Measurements from ENCODE around the gene SOAT1.
"Not testable (repeated sequence)": the region's sequence is repeated elsewhere in the genome, so short reads cannot be mapped to it uniquely, and the experiment has no call there.

DNA sequence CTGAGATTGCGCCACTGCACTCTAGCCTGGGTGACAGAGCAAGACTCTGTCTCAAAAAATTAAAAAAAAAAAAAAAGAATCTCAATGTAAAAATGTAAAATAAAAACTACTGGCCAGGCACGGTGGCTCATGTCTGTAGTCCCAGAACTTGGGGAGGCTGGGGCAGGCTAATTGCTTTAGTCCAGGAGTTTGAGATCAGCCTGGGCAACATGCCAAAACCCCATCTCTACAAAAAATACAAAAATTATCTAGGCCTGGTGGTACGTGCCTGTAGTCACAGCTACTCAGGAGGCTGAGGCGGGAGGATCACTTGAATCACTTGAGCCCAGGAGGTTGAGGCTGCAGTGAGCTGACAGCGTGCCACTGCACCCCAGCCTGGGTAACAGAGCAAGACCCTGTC is 19.2 kb upstream of the SOAT1 start:
- TF ChIP-seq CTCF, POLR2A, EP300, POLR2AphosphoS5 (IDR thresholded peaks at IDR 0.05): not testable (repeated sequence)

Data from sigmoid colon (tissue), 4 donors.